GM18517 (cell line): ENCODE results near the gene P4HB.

Experiments
- ATAC-seq: cut with Tn5 transposase; IDR thresholded peaks from one replicate; pipeline ENCODE4 v1.9.1; 2021; ENCODE audit warnings: mild to moderate bottlenecking, moderate library complexity; ENCODE audit not compliant: unreplicated experiment

P4HB gene

DNA sequence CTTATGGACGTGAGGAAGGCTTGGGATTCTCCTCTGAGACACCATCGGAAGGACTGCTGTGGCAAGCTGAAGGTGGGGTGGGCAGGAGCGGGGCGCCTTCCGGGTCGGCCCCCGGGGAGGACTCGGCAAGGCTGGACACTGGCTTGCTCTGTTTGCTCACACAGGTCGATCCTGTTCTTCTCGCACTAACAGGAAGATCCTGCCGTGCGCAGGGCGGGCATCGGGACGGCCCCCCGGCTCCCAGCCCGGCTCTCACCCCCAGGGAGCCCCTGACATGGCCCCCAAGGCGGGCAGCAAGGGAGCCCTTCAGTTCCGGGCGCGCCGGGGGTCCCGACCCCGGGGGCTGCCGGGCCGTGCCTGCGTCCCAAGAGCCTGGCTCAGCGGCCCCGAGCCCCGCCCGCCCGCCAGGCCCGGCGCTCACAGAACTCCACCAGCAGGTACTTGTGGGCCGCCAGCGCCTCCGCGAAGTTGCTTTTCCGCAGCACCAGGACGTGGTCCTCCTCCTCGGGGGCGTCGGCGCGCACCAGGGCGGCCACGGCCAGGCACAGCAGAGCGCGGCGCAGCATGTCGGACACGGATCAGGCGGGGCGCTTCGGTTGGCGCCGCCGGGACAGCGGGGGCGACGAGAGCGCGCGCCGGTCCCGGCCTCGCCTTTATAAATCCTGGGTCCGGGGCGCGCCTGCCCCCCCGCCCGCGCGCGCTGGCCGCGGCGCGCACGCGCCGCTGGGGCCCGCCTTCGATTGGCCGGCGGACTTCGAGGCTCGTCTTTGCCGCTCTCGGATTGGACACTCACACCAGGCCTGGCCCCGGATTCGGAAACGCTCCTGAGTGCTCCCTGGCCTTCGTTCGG lies at the start of gene P4HB:
TSS of gene P4HB (minus strand) at position 630 of the 850 bp plus-strand sequence. CDS start at position 566, 64 bp downstream.
- ATAC-seq: no peak

DNA sequence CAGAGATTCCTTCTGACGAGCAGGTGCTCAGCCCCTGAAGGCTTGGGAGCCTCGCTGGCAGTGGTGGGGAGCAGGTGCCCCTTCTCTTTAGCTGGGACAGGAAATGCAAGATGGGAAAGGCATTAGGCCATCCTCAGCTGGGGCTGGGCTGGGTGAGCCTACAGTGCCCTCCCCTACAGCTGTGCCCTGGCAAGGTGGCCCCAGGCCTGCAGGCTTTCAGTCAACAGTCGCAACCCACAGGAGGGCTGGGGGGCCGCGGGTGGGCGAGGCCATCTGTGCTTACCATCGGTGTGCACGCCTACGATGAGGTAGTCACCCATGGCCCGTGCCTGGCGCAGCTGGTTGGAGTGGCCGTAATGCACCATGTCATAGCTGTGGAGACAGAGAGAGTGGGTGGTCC lies 48.9 kb upstream of the P4HB start:
- no peak for ATAC-seq

DNA sequence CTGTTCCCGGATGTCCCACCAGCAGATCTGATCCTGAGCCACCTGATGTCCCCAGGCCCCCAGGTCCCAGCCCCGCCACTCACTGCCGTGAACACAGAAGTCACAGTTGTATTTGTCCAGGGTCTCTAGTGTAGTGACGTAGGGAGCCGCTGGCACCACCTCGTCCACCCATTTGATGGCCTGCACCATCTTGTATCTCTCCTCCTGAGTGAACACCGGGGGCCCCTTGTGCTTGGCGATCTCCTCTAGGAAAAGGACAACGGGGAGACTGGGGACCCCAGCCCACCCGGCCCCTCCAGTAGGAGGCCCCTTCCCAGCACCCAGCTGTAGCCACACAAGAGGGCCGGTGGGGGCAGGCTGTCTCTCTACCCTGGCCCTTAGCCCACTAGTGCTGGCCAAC lies 48.5 kb upstream of the P4HB start:
- no peak for ATAC-seq

DNA sequence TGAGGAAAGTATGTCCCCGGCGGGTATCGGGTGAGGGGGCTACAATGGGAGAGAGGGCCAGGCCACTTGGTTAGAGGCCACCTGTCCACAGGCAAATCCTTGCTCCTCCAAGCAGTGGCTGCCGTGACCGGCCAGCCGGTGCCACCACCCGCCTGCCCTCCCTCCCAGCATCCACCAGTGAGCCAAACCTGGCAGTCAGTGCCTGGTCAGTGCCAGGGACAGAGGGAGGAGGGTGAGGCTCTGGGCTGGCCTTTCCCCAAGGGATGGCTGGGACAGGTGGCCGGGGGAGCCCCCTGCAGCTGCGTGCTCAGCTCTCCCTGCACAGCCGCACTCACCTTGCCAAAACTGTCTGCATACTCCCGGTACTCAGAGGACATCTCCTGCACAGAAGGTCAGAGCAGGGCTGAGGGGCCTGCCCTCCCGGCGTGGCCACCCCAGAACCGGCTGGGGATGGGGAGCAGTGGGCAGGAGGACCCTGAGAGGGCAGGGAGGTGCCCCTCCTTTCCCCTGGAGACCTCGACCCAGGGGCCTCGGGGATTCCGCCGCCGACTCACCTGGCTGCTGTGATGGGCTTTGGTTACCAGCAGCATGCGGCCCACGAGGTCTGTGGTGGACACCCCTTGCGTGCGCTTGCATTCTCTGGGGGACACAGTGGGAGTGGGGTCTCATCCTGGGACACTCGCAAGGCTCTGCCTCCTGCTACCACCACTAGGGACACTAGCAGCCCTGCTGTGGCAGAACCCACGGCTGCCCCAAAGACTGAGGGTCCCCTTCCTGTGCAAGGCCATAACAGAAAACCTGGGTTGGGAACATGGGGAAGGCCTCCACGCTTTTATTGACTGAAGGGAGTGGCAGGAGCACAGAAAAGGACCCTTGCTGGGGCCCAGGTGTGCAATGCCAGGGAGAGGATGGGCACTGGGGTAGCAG lies 47.1 kb upstream of the P4HB start:
- ATAC-seq: no peak

DNA sequence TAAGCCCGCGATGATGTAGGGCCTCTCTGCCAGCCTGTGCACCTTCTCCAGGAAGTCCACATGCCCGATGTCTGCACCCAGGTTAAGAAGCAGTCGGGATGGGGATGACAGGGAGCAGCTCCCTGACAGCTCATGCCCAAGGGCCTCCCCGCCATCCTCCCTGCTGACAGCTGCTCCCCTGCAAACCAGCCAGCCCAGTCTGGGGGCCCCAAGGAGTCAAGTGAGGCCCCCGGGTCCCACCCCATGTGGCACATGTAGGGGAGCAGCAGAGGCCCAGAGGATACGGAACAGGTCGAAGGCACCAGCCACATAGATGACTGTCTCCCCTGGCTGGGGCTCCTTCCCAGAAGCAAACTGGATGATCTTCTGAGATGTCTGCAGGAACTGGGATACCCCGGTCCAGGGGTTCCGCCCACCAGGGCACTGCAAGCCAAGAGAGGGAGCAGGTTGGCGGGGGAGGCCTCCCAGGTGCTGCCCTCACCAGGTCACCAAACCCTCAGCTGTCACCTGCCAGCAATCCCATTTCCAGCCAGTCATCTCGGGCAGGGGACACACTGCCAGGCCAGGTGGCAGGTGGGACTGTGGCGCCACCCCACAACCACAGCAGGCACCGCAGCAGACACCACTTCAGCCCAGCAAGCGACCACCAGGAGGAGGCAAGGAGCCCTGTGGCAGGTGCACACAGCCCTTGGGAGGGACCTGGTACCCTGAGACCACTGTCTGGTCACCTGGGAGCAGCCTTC lies 46.3 kb upstream of the P4HB start:
- ATAC-seq: no peak

DNA sequence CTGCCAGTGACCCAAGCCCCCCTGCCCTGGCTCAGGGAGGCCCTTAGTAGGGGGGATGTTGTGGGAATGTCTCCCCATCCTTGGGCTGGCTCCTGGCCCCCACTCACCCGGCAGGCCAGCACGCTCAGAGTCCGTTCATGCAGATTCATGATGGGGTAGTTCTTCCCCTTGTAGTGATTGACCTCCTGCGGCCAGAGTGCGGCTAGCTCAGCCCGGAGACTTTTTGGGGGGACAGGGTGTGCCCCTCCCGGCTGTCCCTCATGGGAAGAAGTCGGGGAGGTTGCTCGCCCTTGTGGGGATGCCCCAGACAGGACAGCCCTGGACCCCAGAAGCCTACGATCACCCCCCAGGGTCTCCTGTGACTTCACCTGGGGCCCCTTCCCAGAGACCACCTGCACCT lies 45.7 kb upstream of the P4HB start:
- no peak for ATAC-seq

DNA sequence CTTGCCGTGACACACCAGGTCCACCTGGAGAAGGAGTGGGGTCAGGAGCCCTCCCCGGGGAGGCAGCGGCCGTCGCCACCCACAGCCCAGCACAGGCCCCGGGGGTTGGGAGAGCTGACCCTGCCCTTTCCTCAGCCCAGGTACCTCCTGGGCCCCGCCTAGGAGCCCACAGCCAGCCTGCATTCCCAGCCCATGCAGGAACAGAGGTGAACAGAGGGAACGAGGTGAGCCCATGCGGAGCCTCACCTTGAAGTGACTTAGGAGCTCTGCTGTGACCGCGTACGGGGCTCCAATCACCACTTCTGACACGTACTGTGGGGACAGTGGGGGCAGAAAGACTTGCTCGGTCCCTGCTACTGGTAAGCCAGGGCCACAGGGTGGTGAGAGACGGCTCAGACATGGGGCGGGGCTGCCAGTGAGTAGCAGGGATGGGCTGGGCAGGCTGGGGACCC lies 45.1 kb upstream of the P4HB start:
- no peak for ATAC-seq

DNA sequence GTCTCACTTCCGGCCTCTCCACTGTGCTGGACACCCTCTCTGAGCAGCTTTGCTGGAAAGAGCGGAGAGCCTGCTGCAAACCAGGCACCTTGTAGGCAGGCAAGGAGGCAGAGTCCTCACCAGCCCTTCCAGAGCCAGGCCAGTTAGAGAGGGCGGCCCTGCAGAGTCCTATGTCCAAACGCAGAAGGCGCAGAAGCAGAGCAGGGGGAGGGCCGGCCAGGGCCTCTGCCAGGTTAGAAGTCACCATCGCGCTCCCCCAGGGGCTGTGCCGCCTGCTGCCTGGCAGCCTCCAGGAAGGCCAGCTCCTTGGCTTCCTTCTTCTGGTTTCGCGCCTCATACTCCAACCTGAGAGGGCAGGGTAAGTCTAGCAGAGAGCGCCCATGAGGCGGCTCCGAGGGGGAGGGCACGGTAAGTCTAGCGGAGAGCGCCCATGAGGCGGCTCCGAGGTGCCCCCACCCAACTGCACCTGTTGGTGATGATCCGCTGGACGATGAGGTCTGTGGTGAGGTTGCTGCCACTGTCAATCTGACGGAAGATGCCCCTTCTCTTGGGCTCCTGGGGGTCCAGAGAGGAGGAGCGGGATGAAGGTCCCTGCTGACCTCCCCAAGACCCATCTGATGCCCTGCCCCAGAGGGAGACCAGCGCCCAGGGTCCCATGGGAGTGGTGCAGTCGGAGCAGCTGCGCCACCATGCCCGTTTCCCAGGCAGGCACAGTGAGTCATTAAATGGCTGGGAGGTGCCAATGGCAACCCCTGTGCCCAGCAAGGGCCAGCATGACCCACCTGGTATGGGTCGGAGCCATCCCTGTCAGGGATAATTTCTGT lies 44.5 kb upstream of the P4HB start:
- no peak for ATAC-seq

DNA sequence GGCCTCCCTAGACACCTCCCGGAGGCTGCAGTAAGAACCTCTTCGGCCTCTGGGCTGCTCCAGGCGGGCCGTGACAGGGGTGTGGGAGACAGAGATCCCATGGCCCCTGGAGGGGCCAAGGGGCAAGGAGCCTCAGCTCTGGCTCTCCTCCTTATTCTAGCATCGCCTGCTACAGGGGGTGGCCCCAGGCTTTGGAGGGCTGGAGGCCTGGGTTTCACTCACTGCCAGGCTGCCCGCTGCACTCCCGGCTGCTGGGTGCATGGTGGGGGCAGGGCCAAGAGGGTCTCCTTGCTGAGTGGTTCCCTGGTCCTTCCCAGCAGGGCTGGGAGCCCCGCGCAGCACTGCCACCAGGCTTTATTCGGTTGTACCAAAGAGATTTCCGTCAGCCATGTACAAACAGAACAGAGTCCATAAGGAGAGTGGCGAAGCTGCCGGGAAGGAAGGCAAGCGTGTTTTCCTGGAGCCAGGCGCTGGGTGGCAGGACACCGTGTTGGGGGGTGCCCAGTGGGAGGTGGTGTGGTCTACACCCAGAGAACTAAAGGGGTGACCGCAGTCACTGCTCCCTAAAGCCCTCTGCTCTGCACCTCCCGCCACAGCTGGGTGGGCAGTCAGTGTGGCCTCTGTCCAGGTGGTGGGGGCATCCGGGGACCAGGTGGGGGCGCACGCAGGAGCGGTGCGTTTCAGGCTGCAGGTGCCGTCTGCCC lies 43.7 kb upstream of the P4HB start:
- ATAC-seq: no peak

DNA sequence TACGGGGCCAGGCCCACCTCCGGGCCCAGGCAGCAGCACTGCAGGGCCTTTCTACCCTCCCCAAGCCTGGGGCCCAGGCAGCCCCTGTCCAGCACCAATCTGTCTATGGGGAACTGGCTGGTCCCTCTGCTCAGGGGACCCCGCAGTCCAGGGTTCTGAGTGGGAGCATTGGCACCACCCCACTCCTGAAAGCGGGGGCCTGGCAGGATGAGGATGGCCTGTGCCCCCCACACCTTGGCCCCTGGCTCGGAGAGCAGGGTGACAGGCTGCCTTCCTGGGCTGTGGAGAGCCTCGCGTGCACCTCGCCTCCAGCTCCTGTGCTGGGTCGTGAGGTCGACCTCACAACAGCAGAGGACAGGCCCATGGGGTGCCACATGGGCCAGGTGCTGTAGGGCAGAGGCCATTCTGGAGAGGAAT lies 43.1 kb upstream of the P4HB start:
- no peak for ATAC-seq

DNA sequence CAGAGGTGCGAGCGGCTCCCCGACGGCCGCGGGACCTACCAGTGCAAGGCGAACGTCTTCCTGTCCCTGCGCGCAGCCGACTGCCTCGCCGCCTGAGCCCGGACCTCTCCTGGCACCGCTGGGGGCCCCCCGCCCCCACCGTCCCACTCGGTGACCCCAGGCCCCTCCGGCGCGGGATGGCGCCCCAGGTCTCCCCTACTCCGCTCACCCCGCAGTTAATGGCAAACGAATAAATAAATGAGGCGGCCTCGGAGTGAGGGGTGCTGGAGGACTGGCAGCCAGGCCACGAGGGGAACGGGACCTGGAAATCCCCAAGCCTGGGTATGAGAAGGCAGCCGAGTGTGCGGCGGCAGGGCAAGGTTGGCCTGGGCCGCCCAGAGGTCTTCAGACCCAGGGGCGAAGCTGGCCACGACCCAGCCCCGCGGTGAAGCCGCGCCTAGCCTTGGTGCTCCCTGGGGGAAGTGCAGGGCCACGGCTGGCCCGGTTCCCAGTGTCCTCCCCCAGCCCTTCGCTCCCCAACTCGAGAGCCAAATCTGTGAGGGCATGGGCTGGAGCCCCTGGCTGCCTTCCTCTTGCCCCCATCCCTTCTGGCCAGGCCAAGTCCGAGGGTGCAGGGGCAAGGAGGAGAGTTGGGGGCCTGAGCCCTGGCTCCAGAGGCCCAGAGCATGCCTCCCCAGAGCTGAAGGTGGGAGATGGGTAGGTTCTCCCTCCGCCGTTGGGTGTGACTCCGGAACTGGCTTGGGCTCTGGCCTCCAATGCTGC lies 42.5 kb upstream of the P4HB start:
- no peak for ATAC-seq

DNA sequence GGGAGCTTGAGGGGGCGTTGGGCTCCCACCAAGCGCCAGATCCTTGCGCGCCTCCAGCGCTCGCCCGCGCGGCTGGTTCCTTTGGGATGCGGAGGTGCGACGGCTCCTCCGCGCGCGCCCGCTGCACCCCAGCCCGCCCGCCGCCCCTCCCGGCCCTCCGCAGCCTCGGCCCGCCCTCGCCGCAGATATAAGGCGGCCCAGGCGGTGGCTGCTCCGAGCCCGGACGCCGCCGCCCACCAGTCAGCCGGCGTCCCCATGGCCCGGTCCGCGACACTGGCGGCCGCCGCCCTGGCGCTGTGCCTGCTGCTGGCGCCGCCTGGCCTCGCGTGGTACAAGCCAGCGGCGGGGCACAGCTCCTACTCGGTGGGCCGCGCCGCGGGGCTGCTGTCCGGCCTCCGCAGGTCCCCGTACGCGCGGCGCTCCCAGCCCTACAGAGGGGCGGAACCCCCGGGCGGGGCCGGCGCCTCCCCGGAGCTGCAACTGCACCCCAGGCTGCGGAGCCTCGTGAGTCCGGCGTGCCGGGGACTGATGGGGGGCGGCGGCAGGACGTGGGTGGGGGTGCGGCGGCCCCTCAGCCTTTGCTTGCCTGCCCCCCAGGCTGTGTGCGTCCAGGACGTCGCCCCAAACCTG lies 41.8 kb upstream of the P4HB start, which contains the start of gene NPB:
TSS of gene NPB (plus strand) at position 216 of the 630 bp plus-strand sequence. CDS start at position 256, 40 bp downstream.
- no peak for ATAC-seq

DNA sequence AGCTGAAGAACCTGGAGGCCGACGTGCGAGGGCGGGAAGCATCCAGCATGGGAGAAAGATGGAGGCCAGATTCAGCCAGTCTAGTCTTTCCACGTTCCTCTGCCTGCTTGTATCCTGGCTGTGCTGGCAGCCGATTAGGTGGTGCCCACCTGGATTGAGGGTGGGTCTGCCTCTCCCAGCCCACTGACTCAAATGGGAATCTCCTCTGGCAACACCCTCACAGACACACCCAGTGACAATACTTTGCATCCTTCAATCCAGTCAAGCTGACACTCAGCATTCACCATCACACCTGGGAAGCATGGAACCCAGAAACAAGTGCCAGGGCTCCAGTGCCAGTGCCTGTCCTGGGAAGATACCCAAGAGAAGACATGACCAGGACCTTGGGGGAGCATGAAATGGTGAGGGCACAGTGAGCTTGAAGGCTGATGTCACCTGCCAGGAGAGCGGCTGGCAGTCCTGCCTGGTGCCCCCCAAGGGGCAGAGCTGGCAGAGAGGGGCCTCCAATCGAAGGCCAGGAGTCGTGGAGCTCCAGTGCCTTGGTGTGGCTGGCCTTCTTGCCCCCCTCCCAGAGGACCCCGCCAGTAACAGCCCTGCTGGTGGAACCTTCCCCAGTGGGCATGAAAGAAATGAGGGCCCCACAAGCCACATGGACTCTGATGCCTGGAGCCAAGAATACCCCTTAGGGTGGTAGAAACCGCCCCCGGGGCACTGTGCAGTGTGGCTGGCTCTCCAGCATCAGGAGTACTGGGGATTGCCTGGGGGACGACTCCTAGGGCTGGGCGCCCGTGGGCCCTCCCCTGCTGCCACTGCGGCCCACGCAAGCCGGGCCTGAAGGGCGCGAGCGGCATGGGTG lies 41.1 kb upstream of the P4HB start:
- no peak for ATAC-seq

DNA sequence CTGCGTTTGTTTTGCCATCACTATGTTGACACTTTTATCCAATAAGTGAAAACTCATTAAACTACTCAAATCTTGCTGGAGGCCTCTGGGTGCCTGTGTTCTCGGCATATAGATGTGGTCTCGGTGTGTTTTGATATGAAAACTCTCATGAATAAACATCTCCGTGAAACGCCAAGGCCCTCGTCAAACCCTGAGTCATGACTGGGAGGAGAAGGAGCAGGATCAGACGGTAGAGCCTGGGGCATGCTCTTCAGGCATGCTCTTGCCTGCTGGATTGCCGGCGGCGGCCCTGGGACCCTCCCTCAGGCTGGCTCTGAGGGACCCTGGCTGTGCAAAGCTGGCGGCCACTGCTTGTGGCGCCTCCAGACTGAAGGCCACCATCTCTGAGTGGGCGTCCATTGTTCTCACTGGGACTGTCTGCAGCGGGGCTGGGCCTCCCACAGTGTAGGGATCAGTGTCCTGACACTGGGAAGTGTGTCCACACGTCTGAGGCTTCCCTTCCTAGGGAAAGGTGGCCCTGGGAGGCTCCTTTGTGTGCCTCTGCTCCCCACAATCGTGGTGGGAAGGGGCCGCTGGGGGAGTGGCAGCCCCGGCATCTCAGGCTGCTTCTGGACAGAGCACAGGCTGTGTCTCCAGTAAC lies 40.0 kb upstream of the P4HB start:
- no peak for ATAC-seq

DNA sequence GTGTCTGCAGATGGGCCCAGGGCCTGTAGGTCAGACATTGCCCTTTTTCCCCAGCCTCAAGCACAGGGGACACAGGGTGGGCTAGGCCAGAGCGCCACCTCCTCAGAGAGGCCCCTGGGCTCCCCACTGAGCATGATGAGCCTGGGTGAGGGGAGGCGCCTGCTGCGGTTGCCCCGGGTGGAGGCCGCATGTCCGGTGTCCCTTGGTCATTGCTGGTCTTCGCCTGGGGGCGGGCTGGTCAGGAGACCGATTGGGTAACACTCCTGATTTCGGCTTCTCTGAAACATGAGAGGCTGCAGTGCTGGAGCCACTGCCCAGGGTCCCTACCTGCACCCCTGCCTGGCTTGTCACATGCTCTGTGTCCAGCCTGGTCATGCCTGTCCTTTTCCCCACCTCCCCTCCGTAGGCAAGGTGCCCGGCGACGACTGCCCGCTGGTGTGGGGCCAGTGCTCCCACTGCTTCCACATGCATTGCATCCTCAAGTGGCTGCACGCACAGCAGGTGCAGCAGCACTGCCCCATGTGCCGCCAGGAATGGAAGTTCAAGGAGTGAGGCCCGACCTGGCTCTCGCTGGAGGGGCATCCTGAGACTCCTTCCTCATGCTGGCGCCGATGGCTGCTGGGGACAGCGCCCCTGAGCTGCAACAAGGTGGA lies 39.3 kb upstream of the P4HB start:
- ATAC-seq: no peak

DNA sequence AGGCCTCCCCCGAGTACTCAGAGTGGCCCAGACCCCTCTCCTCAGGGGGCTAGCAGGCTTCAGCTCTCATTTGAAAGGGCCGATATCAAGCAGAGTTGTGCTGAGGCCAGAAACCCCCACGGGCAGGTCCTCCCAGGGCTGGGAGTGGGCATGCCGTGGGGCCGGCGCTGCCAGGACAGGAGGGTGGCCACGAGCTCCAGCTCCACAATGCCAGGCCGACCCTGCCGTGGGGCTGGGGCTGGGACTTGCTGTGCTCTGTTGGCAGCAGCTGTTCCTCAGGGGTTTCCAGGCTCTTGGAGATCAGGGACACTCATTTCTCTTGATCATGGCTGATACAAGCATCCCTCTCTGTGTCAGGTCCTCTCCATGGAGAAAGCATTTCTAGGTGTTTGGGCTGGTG lies 38.5 kb upstream of the P4HB start:
- ATAC-seq: no peak
